ENCODE measurements around the gene SH3GLB2. TPM values are rescaled to one million over a fixed set of nuclear protein-coding genes. Genes with fewer than 3 reads are reported as not detected.

Gene SH3GLB2
- total RNA-seq, 1 donor from 2014 or later = 57.8 TPM

- peak; percentile 13 for DNase-seq (ENCODE audit: low spot score)
- H3K36me3 Mint-ChIP-seq (ENCODE audit: low read depth) = peaks cover 43% of the 10 kb centered on the region
- no peaks in the 10 kb centered on the region for H3K27me3 Mint-ChIP-seq (ENCODE audit: low read depth)
- peak; percentile 8 for TF ChIP-seq CTCF (IDR thresholded peaks at IDR 0.05)
- H3K27ac Mint-ChIP-seq (ENCODE audit: unreplicated experiment) = peak overlapping the region; percentile 80
- peaks cover 17% of the 10 kb centered on the region for H3K4me1 Mint-ChIP-seq (ENCODE audit: low read depth)
- H3K4me3 Mint-ChIP-seq (ENCODE audit: unreplicated experiment) = no peak overlapping the region
- H3K9me3 Mint-ChIP-seq (ENCODE audit: low read depth) = no peaks in the 10 kb centered on the region
These were observed 40.3 kb downstream of the SH3GLB2 start for GRCh38 chr9:128987805-128988204.

GRCh38 chr9:128986671-128987070 lies 41.5 kb downstream of the SH3GLB2 start:
- Mint-ChIP-seq H3K27ac (ENCODE audit: unreplicated experiment) (peak overlapping the region; percentile 80), H3K9me3 (ENCODE audit: low read depth) (no peaks in the 10 kb centered on the region), H3K27me3 (ENCODE audit: low read depth) (no peaks in the 10 kb centered on the region), H3K4me1 (ENCODE audit: low read depth) (peaks cover 17% of the 10 kb centered on the region), H3K36me3 (ENCODE audit: low read depth) (peaks cover 48% of the 10 kb centered on the region), H3K4me3 (ENCODE audit: unreplicated experiment) (no peak overlapping the region)
- no peak for DNase-seq (ENCODE audit: low spot score)
- no peak for TF ChIP-seq CTCF (IDR thresholded peaks at IDR 0.05)

- TF ChIP-seq CTCF (IDR thresholded peaks at IDR 0.05) = no peak
- peak; percentile 12 for DNase-seq (ENCODE audit: low spot score)
- H3K27ac Mint-ChIP-seq (ENCODE audit: unreplicated experiment) = no peak overlapping the region
- H3K9me3 Mint-ChIP-seq (ENCODE audit: low read depth) = no peaks in the 10 kb centered on the region
- peaks cover 17% of the 10 kb centered on the region for H3K4me1 Mint-ChIP-seq (ENCODE audit: low read depth)
- H3K36me3 Mint-ChIP-seq (ENCODE audit: low read depth) = peaks cover 59% of the 10 kb centered on the region
- H3K27me3 Mint-ChIP-seq (ENCODE audit: low read depth) = no peaks in the 10 kb centered on the region
- H3K4me3 Mint-ChIP-seq (ENCODE audit: unreplicated experiment) = no peak overlapping the region
These were observed 44.6 kb downstream of the SH3GLB2 start for GRCh38 chr9:128983536-128983935.

- H3K9me3 Mint-ChIP-seq (ENCODE audit: low read depth) = no peaks in the 10 kb centered on the region
- no peaks in the 10 kb centered on the region for H3K27me3 Mint-ChIP-seq (ENCODE audit: low read depth)
- no peak overlapping the region for H3K27ac Mint-ChIP-seq (ENCODE audit: unreplicated experiment)
- TF ChIP-seq CTCF (IDR thresholded peaks at IDR 0.05) = no peak
- H3K4me1 Mint-ChIP-seq (ENCODE audit: low read depth) = no peaks in the 10 kb centered on the region
- no peak overlapping the region for H3K4me3 Mint-ChIP-seq (ENCODE audit: unreplicated experiment)
- H3K36me3 Mint-ChIP-seq (ENCODE audit: low read depth) = peaks cover 46% of the 10 kb centered on the region
- no peak for DNase-seq (ENCODE audit: low spot score)
These were observed 49.0 kb downstream of the SH3GLB2 start for GRCh38 chr9:128979111-128979510.

GRCh38 chr9:128972956-128973355 lies 55.2 kb downstream of the SH3GLB2 start:
- H3K36me3 Mint-ChIP-seq (ENCODE audit: low read depth) = peaks cover 35% of the 10 kb centered on the region
- no peak for TF ChIP-seq CTCF (IDR thresholded peaks at IDR 0.05)
- no peak overlapping the region for H3K27ac Mint-ChIP-seq (ENCODE audit: unreplicated experiment)
- H3K9me3 Mint-ChIP-seq (ENCODE audit: low read depth) = no peaks in the 10 kb centered on the region
- peak; percentile 14 for DNase-seq (ENCODE audit: low spot score)
- H3K27me3 Mint-ChIP-seq (ENCODE audit: low read depth) = no peaks in the 10 kb centered on the region
- H3K4me1 Mint-ChIP-seq (ENCODE audit: low read depth) = peaks cover 6% of the 10 kb centered on the region
- H3K4me3 Mint-ChIP-seq (ENCODE audit: unreplicated experiment) = no peak overlapping the region

Data from chondrocyte (in vitro differentiated cells).